Karpas-422 (cell line): ENCODE measurements around the gene BBS12. TPM values are rescaled to one million over a fixed set of nuclear protein-coding genes. Genes with fewer than 3 reads are reported as not detected.

ENCODE experiments used
- DNase-seq: peaks from one replicate; pipeline ENCODE4 v3.0.0-alpha.2; 2015
- H2AFZ ChIP-seq: fragments of 200-600 bp; sonication (generic); 2 replicates; pipeline ENCODE4 v1.6.1; 2014; ENCODE audit warnings: antibody characterized with exemption, low read length, mixed read lengths
- H3K27ac ChIP-seq: fragments of 200-600 bp; sonication (generic); 2 replicates; pipeline ENCODE4 v1.5.1; 2014; ENCODE audit warnings: mild to moderate bottlenecking, low read length, moderate library complexity
- H3K27me3 ChIP-seq: fragments of 200-600 bp; sonication (generic); 2 replicates; pipeline ENCODE4 v1.6.1; 2014; ENCODE audit warnings: low read length, mixed read lengths
- H3K36me3 ChIP-seq: fragments of 200-600 bp; sonication (generic); 2 replicates; pipeline ENCODE4 v1.6.1; 2014; ENCODE audit warnings: low read length, mixed read lengths; ENCODE audit not compliant: insufficient read depth
- H3K4me1 ChIP-seq: fragments of 200-600 bp; sonication (generic); 2 replicates; pipeline ENCODE4 v1.6.1; 2014; ENCODE audit warnings: mild to moderate bottlenecking, low read length, mixed read lengths
- H3K4me2 ChIP-seq: fragments of 200-600 bp; sonication (generic); 2 replicates; pipeline ENCODE4 v1.6.1; 2014; ENCODE audit warnings: low read length, low read depth, mild to moderate bottlenecking; ENCODE audit not compliant: poor library complexity, severe bottlenecking
- H3K4me3 ChIP-seq: fragments of 200-600 bp; sonication (generic); 2 replicates; pipeline ENCODE4 v1.5.1; 2014; ENCODE audit warnings: mild to moderate bottlenecking, antibody characterized with exemption, low read length, mixed read lengths
- H3K79me2 ChIP-seq: fragments of 200-600 bp; sonication (generic); 2 replicates; pipeline ENCODE4 v1.6.1; 2014; ENCODE audit warnings: mild to moderate bottlenecking, low read length, mixed read lengths
- H3K9ac ChIP-seq: fragments of 200-600 bp; sonication (generic); 2 replicates; pipeline ENCODE4 v1.6.0; 2014; ENCODE audit warnings: low read length
- H3K9me2 ChIP-seq: fragments of 200-600 bp; sonication (generic), shearing (Covaris generic); replicated peaks from 2 replicates; pipeline ENCODE4 v1.6.0; 2014; ENCODE audit warnings: mild to moderate bottlenecking, low read length, moderate library complexity; ENCODE audit not compliant: insufficient read depth
- H3K9me3 ChIP-seq: fragments of 300-700, 200-600 bp; sonication (generic); 2 replicates; pipeline ENCODE4 v1.6.1; 2014; ENCODE audit warnings: low read length, mixed read lengths
- H4K20me1 ChIP-seq: fragments of 200-600 bp; sonication (generic); 2 replicates; pipeline ENCODE4 v1.6.1; 2014; ENCODE audit warnings: mild to moderate bottlenecking, antibody characterized with exemption, low read length, low read depth; ENCODE audit not compliant: insufficient read depth
- total RNA-seq: library from RNA; depleted of rRNA; stranded (reverse); fragments of >200 nt; shearing (Covaris generic); gene quantifications from 2 replicates; pipeline ENCODE4 v1.2.3, GENCODE V29; 2014; ENCODE audit warnings: low replicate concordance

Gene BBS12
- total RNA-seq, 1 experiment from 2014 or later, result 2.0 TPM

- H3K9ac ChIP-seq, result no peak overlapping the region
- H3K79me2 ChIP-seq, result no peaks in the 10 kb centered on the region
- no peaks in the 10 kb centered on the region for H3K27me3 ChIP-seq
- no peaks in the 10 kb centered on the region for H3K9me2 ChIP-seq
- H3K36me3 ChIP-seq, result no peaks in the 10 kb centered on the region
- no peak overlapping the region for H2AFZ ChIP-seq
- H3K9me3 ChIP-seq, result no peaks in the 10 kb centered on the region
- DNase-seq, result no peak
- no peak overlapping the region for H3K4me2 ChIP-seq
- no peak overlapping the region for H3K27ac ChIP-seq
- H4K20me1 ChIP-seq, result no peaks in the 10 kb centered on the region
- H3K4me1 ChIP-seq, result no peaks in the 10 kb centered on the region
- no peak overlapping the region for H3K4me3 ChIP-seq
Observed at GRCh38 chr4:122775039-122775438, 42.5 kb downstream of the BBS12 start.

DNA sequence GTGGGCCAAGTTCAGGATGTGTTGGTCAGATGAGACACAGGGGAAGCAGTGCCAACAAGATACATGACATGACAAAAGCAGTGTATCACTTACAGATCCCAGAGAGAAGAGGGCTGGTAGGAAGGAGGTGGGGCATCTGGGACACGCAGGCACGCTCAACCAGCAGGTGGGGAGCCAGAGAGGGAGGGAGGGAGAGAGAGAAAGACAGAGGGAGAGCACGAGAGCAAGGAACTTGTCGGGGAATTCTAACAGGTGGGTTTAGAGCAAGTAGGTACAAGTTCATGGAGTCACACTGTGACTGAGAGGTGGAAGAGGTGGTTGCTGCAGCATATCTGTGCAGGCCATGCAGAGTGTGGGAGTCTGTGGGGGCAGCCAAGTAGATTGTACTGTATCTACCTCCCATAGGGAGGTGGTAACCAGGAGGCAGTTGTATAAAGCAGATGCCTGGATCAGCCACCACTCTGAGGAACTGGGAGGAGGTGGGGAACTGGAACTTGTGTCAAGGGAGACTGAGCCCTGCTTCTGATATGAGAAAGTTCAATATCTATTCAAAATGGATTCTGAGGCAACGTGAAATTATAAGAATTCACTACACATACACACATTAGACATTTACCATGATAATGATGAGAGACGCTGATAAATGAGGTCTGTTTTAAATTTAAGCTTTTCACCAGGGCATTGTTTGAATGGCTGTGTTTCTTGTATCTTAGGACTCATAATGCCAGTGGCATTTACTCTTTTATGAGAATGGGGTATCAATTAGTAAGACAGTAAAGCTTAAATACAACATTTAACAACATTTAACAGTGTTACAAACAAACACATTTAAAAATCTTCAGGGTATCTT lies 43.7 kb downstream of the BBS12 start:
- Histone ChIP-seq H3K9ac (no peak overlapping the region), H3K4me2 (no peak overlapping the region), H3K4me1 (no peaks in the 10 kb centered on the region), H4K20me1 (no peaks in the 10 kb centered on the region), H3K27me3 (no peaks in the 10 kb centered on the region), H3K27ac (no peak overlapping the region), H2AFZ (no peak overlapping the region), H3K9me3 (no peaks in the 10 kb centered on the region), H3K9me2 (no peaks in the 10 kb centered on the region), H3K4me3 (no peak overlapping the region), H3K79me2 (no peaks in the 10 kb centered on the region), H3K36me3 (no peaks in the 10 kb centered on the region)
- DNase-seq, result no peak

GRCh38 chr4:122776916-122777315 lies 44.4 kb downstream of the BBS12 start:
- Histone ChIP-seq H3K4me3 (no peak overlapping the region), H2AFZ (no peak overlapping the region), H3K79me2 (no peaks in the 10 kb centered on the region), H3K9ac (no peak overlapping the region), H3K9me2 (no peaks in the 10 kb centered on the region), H3K4me1 (no peaks in the 10 kb centered on the region), H3K27ac (no peak overlapping the region), H3K36me3 (no peaks in the 10 kb centered on the region), H4K20me1 (no peaks in the 10 kb centered on the region), H3K27me3 (no peaks in the 10 kb centered on the region), H3K9me3 (no peaks in the 10 kb centered on the region), H3K4me2 (no peak overlapping the region)
- DNase-seq, result no peak

- Histone ChIP-seq H3K4me1 (no peaks in the 10 kb centered on the region), H3K4me2 (no peak overlapping the region), H3K79me2 (no peaks in the 10 kb centered on the region), H3K9ac (no peak overlapping the region), H3K4me3 (no peak overlapping the region), H3K27ac (no peak overlapping the region), H4K20me1 (no peaks in the 10 kb centered on the region), H3K9me3 (no peaks in the 10 kb centered on the region), H2AFZ (no peak overlapping the region), H3K9me2 (no peaks in the 10 kb centered on the region), H3K36me3 (no peaks in the 10 kb centered on the region), H3K27me3 (no peaks in the 10 kb centered on the region)
- DNase-seq, result no peak
Observed at GRCh38 chr4:122777846-122778673, 45.6 kb downstream of the BBS12 start.

DNA sequence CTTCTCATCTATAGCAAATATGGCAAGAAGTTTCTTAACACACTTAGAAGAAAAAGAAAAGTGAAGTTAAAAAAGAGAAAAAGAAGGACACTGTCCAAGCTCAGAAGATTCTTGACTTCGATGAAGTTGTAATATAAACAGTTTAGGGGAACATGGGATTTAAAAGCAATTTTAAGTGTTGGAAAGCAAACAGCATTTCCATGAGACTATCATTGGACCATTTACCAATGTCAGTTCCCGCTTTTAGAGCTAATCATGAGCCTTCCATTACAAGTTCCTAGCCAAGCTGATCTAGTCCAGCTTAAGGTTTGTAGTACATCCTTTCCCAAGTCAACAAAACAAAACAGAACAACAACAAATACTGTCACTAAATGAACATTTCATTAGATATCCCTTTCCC lies 49.0 kb downstream of the BBS12 start:
- H3K4me3 ChIP-seq, result no peak overlapping the region
- H4K20me1 ChIP-seq, result no peaks in the 10 kb centered on the region
- H3K9ac ChIP-seq, result no peak overlapping the region
- no peaks in the 10 kb centered on the region for H3K4me1 ChIP-seq
- H3K9me3 ChIP-seq, result no peaks in the 10 kb centered on the region
- H3K27ac ChIP-seq, result no peak overlapping the region
- no peaks in the 10 kb centered on the region for H3K9me2 ChIP-seq
- H3K4me2 ChIP-seq, result no peak overlapping the region
- no peaks in the 10 kb centered on the region for H3K79me2 ChIP-seq
- no peak overlapping the region for H2AFZ ChIP-seq
- H3K27me3 ChIP-seq, result no peaks in the 10 kb centered on the region
- no peak for DNase-seq
- no peaks in the 10 kb centered on the region for H3K36me3 ChIP-seq

DNA sequence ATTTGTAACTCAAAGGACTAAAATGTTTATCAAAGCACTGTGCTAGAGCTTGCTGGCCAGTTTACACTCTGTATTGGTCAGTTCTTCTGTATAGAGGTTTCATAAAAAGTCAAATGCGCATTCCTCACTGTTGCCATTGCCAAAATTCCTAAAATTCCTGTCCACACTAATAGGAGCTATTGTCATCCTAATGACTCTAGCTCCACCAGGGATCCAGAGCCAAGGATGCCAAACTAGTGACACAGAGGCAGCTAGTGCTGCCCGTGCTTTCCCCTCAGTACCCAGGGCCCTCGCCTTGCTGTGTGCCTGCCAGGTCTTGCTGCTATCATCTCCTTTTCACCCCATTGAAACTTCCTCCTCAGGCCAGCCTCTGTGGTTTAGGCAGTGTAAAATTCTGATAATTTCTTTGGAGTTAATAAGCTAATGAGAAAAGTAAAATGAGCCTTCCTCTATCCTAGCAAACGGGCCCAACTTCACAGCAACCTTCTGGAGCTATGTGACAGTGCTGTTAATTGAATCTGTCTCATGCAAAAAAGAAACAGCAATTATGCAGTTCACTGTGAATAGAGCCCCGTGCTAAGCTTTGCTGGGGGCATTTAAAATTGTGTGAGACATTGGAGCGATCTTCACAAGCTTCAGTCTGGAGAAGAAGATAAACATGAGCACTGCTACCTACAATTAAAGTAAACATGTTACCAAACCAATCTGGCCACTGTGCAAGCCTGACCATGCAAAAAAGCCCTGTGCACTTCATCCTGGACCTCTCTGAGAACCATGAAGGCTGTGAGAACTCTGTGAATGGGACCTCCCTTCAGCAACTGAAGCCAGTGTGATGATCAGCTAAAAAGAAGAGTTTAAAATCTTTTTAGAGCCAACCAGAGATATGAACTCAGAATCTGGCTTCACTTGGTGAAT lies 51.1 kb downstream of the BBS12 start:
- Histone ChIP-seq H3K27ac (no peak overlapping the region), H3K9ac (no peak overlapping the region), H3K79me2 (no peaks in the 10 kb centered on the region), H4K20me1 (no peaks in the 10 kb centered on the region), H2AFZ (no peak overlapping the region), H3K9me2 (no peaks in the 10 kb centered on the region), H3K4me2 (no peak overlapping the region), H3K4me3 (no peak overlapping the region), H3K4me1 (no peaks in the 10 kb centered on the region), H3K27me3 (no peaks in the 10 kb centered on the region), H3K36me3 (no peaks in the 10 kb centered on the region), H3K9me3 (no peaks in the 10 kb centered on the region)
- no peak for DNase-seq

GRCh38 chr4:122784261-122784660 lies 51.8 kb downstream of the BBS12 start:
- Histone ChIP-seq H2AFZ (no peak overlapping the region), H3K4me2 (no peak overlapping the region), H3K9me3 (no peaks in the 10 kb centered on the region)

More at GRCh38 chr4:122784261-122784660, 51.8 kb downstream of the BBS12 start:
- Histone ChIP-seq H3K27me3 (no peaks in the 10 kb centered on the region), H3K27ac (no peak overlapping the region), H3K9ac (no peak overlapping the region), H3K4me1 (no peaks in the 10 kb centered on the region), H3K36me3 (no peaks in the 10 kb centered on the region), H3K79me2 (no peaks in the 10 kb centered on the region), H4K20me1 (no peaks in the 10 kb centered on the region), H3K9me2 (no peaks in the 10 kb centered on the region), H3K4me3 (no peak overlapping the region)
- no peak for DNase-seq
